DLD1 (cell line): Measurements from ENCODE around the gene GCNT2.
"Not testable (repeated sequence)": the region's sequence is repeated elsewhere in the genome, so short reads cannot be mapped to it uniquely, and the experiment has no call there.

Experiments used
- in situ Hi-C: cut with HindIII; loops from 2 replicates; pipeline ENCODE4 v1.10.0; 2017; ENCODE audit warnings: low sequenced_read_pairs

Gene GCNT2

GRCh38 chr6:10599046-10599445 is 77.9 kb downstream of the GCNT2 start:
- in situ Hi-C loops, result no loop called here

- in situ Hi-C loops, result not testable (repeated sequence)
Measured at GRCh38 chr6:10600681-10601080, 79.5 kb downstream of the GCNT2 start.

GRCh38 chr6:10603219-10603618 is 82.1 kb downstream of the GCNT2 start:
- in situ Hi-C loops, result no loop called here

- in situ Hi-C loops, result no loop called here
Measured at GRCh38 chr6:10609038-10609437, 87.9 kb downstream of the GCNT2 start.

GRCh38 chr6:10610289-10610688 is 89.1 kb downstream of the GCNT2 start:
- in situ Hi-C loops, result loop anchor here (5.0 kb wide), 1 partner anchor 33 kb away; no protein-coding TSS in a partner anchor

- in situ Hi-C loops, result loop anchor here (5.0 kb wide), 1 partner anchor 35 kb away; no protein-coding TSS in a partner anchor
Measured at GRCh38 chr6:10612161-10612560, 91.0 kb downstream of the GCNT2 start.

GRCh38 chr6:10613077-10613476 is 91.9 kb downstream of the GCNT2 start:
- in situ Hi-C loops, result loop anchor here (5.0 kb wide), 1 partner anchor 36 kb away; no protein-coding TSS in a partner anchor

- in situ Hi-C loops, result loop anchor here (5.0 kb wide), 1 partner anchor 36 kb away; no protein-coding TSS in a partner anchor
Measured at GRCh38 chr6:10613723-10614122, 92.6 kb downstream of the GCNT2 start.

- in situ Hi-C loops, result no loop called here
Measured at GRCh38 chr6:10615675-10616074, 94.5 kb downstream of the GCNT2 start.

GRCh38 chr6:10616266-10616665 is 95.1 kb downstream of the GCNT2 start:
- in situ Hi-C loops, result not testable (repeated sequence)

GRCh38 chr6:10617008-10617696 is 96.0 kb downstream of the GCNT2 start:
- in situ Hi-C loops, result no loop called here

GRCh38 chr6:10618409-10618808 is 97.3 kb downstream of the GCNT2 start:
- in situ Hi-C loops, result no loop called here

- in situ Hi-C loops, result no loop called here
Measured at GRCh38 chr6:10621213-10621612, 100.1 kb downstream of the GCNT2 start.

- in situ Hi-C loops, result no loop called here
Measured at GRCh38 chr6:10621847-10622246, 100.7 kb downstream of the GCNT2 start.

- in situ Hi-C loops, result no loop called here
Measured at GRCh38 chr6:10624836-10625235, 103.7 kb downstream of the GCNT2 start.

- in situ Hi-C loops, result no loop called here
Measured at GRCh38 chr6:10626154-10626741, 105.1 kb downstream of the GCNT2 start.

GRCh38 chr6:10627800-10628199 is 106.6 kb downstream of the GCNT2 start:
- in situ Hi-C loops, result no loop called here

GRCh38 chr6:10630178-10630577 is 109.0 kb downstream of the GCNT2 start:
- in situ Hi-C loops, result no loop called here

- in situ Hi-C loops, result no loop called here
Measured at GRCh38 chr6:10633216-10633615, 112.1 kb downstream of the GCNT2 start.

GRCh38 chr6:10640412-10640811 is 119.3 kb downstream of the GCNT2 start:
- in situ Hi-C loops, result no loop called here

GRCh38 chr6:10641528-10641927 is 120.4 kb downstream of the GCNT2 start:
- in situ Hi-C loops, result no loop called here

GRCh38 chr6:10643201-10643651 is 122.1 kb downstream of the GCNT2 start:
- in situ Hi-C loops, result no loop called here
